Dedifferentiated amniotic fluid mesenchymal stem cell (primary cell): Measurements from ENCODE around the gene ZC3H18.
"Not testable (repeated sequence)": the region's sequence is repeated elsewhere in the genome, so short reads cannot be mapped to it uniquely, and the experiment has no call there.

Experiments used
- DNase-seq: peaks from one replicate; pipeline ENCODE4 v3.0.0-alpha.2; 2016; ENCODE audit errors: extremely low spot score

The ZC3H18 gene

DNA sequence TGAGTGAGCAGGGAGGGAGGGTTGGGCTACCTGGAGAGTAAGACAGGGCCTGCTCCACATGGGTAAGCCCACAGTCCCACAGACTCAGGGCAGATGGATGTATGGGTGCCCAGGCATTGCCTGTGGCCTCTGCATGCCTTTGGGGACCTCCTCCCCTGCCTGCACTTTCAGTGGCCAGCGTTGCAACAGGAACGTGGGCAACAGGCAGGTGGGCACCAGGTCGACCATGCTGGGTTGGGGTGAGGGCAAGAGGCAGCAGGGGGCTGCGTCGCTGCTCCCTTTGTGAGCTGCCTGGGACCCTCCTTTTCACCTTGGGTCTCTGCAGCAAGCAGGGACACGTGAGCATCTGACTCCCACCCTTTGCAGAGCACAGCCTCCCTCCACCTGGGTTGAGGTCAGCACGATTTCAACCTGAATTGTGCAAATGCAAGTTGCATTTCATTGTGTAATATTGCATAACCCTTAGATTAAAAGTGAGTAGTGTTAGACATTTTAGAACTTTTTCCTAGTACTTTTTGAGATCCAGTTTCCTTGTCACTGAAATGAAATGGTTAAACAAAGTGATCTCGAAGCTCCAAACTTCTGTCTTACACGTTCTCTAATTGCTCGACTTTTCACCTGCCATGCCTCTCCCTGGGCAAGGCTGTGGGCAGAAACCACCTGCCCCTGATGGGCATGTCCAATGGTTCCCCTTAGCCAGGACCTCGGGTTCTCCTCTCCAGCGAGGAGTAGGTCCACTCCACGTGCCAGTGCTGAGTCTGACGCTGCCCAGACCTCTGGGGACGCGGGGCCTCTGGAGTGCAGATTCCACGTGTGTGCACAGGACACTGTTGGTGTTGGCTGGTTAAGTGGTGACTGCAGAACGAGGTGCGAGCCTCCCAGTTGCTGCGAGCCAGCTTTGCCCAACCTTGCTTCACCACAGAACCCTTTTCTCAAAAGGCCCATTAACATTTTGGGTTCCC is 35.3 kb downstream of the ZC3H18 start:
- no peak for DNase-seq

DNA sequence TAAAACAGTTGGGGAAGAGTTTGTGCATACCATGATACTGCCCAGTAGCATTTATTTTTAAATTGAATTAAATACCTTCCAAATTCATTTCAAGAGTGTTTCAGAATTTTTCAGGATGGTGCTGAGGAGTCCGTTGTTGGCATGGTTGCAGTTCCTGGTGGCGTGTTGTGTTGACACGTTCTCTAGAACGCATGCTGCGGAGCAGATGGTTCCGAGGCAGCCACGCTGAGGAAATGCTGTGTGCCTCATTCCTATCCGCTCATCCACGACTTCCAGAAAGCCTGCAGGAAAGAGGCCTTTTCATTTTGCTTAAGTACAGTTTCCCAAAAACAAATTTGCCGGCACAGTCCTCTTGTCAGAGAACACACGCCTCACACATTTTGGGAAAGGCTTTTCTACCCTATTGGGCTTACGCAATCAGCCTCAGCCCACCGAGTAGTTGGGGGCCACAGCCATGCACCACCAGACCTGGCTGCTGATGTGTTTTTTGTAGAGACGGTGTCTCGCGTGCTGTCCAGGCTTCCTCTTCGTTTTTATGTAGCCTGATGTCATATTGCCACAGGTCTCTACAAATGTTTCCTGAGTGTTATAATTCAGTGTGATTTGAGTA is 36.0 kb downstream of the ZC3H18 start:
- DNase-seq, result no peak

DNA sequence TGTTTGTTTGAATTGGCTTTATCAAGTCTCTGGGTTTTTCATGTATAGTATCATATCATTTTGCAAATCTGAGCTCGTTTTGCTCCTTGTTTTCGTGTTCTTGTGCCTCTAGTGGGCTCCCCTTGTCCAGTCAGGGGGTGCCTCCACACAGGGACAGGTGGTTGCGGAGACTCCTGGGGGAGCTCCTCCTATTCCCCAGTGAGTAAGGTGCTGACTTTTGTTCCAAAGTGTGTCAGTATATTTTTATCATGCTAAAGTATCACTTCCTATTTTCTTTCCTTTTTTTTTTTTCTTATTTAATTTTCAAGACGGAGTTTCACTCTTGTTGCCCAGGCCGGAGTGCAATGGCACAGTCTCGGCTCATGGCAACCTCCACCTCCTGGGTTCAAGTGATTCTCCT is 37.9 kb downstream of the ZC3H18 start:
- no peak for DNase-seq

DNA sequence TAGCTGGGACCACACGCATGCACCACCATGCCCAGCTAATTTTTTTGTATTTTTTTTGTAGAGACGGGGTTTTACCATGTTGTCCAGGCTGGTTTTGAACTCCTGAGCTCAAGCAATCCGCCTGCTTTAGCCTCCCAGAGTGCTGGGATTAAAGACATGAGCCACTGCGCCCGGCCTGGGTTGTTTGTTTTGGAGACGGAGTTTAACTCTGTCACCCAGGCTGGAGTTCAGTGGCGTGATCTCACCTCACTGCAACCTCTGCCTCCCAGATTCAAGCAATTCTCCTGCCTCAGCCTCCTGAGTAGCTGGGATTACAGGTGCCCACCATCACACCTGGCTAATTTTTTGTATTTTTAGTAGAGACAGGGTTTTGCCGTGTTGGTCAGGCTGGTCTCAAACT is 39.2 kb downstream of the ZC3H18 start:
- not testable (repeated sequence) for DNase-seq

DNA sequence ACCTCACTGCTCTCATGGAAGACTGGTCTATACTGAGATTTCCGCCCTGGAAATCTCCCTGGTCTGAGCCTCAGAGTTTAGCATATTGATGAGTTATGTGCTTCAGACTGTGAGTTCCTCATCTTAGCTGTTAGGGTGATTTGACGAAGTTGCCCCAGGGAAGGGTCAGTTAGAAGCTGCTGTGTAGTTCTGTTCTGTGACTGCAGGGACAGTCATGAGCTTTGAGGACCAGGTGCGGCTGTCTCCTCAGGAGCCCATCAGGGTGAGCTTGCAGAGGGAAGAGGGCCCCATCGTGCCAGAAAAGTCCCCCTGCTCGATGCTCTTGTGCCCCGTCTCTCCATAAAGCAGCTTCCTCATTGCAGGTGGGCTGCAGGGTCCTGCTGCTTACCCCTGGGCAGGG is 39.9 kb downstream of the ZC3H18 start:
- no peak for DNase-seq

DNA sequence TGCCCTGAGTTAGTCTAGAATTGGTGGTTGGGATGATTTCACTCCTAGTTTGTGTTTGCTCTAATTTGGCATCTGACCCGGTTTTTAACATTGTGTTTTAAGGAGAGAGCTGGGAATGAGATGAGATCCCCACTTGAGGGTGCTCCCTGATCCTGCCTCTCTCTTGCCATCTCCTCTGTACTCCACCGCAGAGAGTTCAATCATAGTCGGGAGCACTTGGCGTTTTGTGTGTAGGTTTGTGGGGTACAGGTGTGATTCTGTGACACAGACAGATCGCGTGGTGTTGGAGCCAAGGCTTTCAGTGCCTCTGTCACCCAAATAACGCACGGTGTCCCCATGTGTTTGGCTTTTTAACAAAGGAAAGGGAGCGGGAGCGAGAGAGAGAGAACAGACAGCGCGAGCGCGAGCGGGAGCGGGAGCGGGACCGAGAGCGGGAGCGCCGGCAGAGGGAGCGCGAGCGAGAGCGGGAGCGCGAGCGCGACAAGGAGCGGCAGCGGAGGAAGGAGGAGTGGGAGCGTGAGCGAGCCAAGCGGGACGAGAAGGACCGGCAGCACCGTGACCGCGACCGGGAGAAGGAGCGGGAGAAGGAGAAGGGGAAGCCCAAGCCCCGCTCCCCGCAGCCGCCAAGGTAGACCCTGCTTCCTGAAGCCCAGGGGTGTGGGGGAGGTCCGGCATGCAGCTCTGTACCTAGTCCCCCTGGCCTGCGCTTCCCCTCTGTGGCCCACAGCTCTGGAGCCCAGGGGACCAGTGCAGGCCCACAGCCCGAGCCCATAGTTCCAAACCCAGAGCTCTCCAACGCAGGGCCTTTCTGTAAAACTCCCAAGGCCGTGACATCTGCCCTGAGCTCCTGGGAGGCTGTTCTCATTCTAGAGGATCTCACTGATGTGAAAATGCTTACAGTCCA is 41.0 kb downstream of the ZC3H18 start:
- no peak for DNase-seq

DNA sequence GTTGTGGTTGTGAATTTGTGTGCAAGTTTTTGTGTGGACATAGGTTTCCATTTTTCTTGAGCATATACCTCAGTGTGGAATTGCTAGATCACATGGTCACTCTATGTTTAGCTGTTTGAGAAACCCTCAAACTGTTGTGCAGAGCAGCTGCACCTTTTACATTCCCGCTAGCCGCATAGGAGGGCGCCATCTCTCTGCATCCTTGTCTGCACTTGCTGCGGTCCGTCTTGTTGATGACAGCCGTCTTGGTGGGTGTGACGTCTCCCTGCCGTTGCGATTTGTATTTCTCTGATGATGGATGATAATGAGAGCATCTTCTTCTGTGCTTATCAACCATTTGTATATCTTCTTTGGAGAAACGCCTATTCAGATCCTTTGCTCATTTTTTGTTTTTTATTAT is 43.1 kb downstream of the ZC3H18 start:
- DNase-seq, result no peak

DNA sequence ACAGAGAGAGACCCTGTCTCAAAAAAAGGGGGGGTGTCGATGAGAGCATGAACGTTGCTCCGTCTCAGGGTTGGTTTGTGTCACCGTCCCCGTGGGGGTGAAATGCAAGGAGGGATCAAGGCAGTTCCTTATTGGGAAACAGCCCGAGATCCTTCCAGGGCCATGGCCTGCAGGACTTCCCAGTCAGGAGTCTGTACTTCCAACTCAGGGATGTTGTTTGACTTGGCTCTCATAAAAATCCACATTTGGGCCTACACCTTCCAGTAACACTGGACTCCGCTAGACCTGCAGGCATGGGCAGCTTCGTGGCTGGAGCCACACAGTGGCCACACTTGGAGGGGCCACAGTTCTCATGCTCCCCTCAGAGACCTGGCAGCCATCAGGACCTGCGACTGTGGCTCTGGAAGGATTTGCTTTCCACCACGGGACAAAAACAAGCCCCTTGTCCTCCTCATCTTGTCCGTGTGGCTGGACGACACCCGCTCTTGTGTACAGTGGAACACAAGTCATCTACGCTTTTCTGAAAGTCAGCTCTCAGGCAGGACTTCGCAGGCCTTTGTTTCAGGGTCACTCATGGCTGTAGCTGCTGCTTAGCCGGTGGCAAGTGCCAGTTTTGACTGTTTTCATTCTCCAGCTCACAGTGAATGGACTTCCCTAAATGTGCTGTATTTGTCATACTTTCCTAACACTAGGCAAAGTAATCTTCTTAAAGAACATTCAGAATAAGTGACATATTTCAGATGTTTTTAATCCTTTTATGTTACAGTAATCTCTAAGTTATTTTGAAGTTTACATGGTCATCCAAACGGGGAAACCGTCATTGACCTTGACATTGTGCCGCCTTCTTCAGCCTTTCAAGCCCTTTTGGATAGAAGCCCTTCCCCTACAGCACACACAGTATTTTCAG is 44.0 kb downstream of the ZC3H18 start:
- DNase-seq, result no peak

DNA sequence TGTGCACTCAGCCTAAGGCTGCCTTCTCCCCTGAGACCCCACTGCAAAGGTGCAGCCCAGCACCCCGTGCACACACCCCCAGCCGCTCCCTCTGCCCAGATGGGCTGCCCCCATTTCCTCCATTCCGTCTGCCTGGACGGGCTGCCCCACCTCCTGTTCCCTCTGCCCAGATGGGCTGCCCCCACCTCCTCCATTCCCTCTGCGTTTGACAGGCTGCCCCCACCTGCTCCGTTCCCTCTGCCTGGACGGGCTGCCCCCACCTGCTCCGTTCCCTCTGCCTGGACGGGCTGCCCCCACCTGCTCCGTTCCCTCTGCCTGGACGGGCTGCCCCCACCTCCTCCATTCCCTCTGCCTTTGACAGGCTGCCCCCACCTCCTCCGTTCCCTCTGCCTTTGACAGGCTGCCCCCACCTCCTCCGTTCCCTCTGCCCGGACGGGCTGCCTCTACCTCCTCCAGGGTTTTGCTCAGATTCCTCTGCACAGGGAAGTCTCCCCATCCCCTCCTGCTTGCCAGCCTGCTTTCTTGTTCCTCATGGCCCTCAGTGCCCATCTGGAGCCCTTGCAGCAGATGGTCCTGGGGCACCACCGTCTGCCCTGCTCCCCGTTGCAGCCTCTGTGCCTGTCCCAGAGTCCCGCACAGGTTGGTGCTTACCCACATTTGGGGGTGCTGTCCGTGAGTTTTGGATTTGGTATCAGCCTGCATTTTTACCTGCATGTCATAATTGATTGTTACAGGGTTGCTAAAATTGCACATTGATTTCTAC is 44.8 kb downstream of the ZC3H18 start:
- DNase-seq, result no peak

DNA sequence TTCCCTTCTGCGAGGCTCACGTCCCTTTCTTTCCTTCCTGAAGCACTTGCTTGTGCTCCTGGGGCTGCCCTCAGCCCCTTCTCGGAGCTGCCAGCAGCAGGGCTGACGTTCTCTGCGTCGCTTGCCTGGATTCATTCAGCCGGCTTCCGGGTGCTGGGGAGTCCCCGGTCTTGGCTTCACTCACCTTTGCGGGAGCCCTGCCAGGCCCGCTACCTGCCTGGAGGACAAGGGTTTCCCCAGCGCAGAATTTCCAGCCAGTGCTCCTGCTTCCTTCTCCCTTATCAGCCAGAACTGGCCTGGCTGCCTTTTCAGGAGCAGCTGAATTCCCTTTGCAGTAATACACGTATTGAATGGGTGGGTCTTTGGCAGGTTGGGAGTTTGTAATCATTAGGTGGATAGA is 46.1 kb downstream of the ZC3H18 start:
- no peak for DNase-seq

DNA sequence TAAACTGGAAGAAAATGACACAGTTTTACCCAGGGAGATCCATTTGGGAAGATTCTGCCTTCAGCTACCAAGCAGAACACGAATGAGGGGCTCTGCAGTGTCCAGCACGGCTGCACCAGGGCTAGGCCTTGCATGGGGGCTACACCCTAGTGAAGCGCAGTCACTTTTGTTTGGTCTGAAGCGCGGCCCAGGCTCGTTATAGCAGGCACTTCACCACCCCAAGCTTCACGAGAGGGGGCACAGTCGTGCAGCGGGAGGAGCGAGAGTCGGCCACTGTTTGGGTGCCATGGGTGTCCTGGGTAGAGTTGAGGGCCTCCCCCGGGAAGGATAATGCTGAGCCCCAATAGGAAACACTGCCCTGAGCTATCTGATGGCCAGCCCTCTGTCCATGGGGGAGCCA is 46.5 kb downstream of the ZC3H18 start:
- DNase-seq, result no peak

DNA sequence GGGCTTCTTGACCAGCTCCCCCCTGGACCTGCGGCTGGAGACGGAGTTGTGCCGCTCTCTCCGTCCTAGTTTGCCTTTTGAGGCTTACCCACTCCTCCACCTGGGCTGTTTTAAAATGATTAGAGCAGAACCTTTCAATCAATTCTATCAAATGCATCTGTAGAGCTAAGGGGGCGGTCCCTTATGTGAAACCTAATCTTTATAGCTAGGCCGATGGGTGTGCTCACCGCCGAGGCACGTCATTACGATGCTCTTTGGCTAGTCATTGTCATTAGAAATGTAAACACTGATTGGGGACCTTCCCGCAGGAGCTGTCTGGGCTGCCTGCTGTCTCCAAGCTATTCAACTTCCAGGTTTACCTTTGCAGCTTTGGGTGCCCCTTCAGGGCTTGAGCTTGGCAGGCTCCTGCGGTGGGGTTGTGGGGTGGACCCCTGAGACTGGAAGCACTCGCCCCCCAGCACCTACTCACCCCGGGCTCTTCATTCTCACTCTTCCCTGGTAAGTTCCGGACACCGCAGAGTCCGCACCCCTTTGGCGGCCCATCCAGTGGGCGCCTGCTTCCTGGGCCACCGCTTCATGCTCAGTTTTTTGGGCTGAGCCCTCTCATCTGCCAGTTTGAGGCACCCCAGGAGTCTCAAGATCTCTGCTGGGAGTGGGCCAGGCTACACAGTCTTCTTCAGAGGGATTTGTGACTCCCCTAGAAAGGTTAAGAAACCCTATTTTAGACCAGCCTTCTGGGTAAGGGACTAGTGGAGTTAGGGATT is 47.2 kb downstream of the ZC3H18 start:
- DNase-seq, result no peak

DNA sequence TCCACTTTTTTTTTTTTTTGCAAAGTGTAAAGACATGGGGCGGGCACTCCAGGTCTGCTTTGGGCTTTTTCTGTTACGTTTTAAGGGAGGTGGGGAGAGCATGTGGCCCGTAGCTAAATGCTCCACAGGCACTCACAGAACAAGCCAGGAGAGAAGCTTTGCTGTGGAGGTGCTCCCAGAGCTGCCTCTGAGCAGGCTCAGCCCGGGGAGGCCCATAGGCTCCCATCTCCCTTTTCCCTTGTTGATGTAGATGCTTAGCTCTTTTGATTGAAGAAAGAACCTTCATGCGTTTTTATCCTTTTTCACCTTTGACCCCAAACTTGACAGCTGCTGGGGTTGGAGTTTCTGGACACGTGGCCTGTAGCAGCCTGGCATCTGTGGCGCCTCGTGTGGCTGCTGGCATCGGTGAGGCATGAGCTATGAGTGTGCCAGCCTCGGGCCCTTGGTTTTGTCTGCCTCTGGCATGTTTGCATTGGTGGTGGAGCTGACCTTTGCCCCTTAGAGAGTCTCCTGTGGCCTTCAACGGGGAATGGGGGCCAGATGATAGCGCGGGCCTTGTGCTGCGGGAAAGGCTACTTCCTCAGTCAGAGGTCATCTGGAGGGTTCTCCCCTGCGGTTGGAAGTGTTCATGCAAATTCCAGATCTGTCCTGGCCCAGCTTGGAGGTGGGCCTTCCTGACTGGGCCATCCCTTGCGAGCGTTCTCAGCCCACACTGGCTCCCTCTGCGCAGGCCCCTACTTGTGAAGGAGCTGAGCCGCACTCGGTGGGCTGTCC is 48.2 kb downstream of the ZC3H18 start:
- no peak for DNase-seq

DNA sequence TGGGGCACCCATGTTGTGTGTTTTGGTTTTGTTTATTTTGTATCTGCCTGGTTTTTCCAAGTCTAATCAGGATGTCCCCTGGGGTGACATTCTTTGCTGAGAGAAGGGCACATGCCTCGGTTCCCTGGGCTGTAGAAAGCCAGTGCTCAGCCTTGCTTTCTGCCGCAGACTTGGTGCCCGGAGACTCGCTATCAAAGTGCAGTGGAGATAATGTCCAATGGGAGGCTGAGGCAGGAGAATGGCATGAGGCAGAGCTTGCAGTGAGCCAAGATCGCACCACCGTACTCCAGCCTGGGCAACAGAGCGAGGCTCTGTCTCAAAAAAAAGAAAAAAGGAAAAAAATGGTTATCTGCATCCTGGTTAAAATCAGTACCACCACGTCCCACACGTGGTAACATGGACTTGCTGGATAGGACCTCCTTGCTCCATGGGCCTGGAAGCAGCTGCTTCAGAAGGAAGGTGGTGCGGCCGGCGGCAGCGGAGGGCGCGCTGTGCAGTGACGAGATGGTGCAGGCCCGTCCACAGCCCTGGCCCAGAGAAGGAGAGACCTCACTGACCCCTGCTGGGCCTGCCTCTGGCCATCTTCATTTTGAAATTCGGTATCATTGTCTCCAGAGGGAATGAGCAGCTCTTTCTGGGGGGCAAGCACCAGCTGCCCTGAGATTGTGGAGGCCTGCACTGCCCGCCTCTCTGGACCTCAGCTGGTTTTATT is 48.9 kb downstream of the ZC3H18 start:
- DNase-seq, result no peak

DNA sequence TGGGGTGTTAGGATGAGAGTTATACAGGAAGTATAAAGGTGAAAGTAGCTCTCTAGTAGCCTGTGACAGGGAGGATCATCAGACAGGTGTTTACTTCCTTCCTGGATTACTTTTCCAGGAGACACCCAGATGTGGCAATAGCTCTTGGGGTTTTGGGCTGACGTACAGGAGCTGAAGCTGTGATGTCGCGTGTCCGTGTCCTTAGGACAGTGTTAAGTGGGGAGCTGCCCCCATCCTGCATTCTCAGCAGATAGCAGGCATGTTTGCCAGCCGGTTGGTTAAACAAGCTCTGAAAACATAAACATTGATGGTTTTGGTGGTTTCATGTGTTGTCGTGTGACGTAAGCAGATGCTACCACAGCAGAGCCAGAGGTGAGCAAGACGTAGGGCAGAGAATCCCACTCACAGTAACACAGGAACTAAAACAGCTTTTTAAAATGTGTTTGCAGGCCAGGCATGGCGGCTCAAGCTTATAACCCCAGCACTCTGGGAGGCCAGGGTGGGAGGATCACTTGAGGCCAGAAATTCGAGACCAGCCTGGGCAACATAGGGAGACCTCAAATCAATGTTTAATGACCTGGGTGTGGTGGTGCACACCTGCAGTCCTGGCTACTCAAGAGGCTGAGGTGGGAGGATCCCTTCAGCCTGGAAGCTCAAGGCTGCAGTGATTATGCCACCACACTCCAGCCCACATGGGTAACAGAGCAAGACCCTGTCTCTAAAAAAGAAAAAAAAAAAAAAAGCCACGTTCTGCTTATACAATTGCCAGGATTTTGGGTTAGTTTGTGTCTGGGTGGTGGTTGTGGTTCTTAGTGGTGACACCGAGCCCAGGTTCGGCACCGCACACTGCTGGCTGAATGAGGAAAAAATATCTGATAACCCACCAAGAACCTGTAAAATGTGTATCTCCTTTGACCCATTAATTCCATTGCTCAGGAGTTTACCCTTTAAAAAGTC is 49.9 kb downstream of the ZC3H18 start:
- no peak for DNase-seq

DNA sequence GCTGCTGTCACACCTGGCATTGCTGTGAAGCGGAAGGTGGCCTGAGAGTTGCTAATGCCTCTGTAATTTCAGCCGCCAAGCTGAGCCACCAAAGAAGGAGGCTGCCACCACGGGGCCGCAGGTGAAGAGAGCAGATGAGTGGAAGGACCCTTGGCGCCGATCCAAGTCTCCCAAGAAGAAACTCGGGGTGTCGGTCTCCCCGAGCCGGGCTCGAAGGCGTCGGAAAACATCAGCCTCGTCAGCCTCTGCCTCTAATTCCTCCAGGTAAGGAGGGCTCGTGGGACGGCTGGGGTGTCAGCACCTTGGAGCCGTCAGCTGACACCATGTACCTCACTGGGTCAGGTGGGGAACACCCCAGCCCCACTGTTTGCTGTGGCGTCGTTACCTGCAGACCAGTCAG is 51.9 kb downstream of the ZC3H18 start:
- no peak for DNase-seq

DNA sequence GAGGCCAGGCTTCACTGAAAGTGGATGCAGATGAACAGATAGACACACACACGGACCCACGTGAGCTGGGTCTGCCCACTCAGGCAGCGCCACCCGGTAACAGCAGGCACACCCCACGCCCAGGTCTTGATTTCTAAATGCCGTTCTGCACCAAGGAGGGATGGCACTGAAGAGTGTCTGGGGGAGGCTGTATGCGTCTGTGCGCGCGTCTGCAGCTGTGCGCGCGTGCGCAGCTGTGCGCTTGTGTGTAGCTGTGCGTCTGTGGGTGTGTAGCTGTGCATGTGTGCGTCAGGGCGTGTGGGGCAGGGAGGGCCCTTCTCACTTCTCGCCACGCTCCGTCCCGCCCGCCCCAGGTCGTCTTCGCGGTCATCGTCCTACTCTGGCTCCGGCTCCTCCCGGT is 52.7 kb downstream of the ZC3H18 start:
- no peak for DNase-seq
